NCI-H2171 treated with DMSO at 0.1 percent for 48 hours (cell line): ENCODE data around the gene ARL6IP4.
"Not testable (repeated sequence)": the region's sequence is repeated elsewhere in the genome, so short reads cannot be mapped to it uniquely, and the experiment has no call there.

Source experiments
- DNase-seq: peaks from one replicate; lab custom pipeline; 2025; lab: John Stamatoyannopoulos, UW

The ARL6IP4 gene

GRCh38 chr12:123010681-123011080, 30.2 kb downstream of the ARL6IP4 start:
- no peak for DNase-seq

GRCh38 chr12:123011701-123012100, 31.2 kb downstream of the ARL6IP4 start:
- DNase-seq: no peak

- DNase-seq: peak; percentile 28
Observed at GRCh38 chr12:123013185-123014095, 33.0 kb downstream of the ARL6IP4 start.

GRCh38 chr12:123014473-123014872, 34.0 kb downstream of the ARL6IP4 start:
- DNase-seq: not testable (repeated sequence)

- no peak for DNase-seq
Observed at GRCh38 chr12:123017753-123018152, 37.3 kb downstream of the ARL6IP4 start.

- DNase-seq: no peak
Observed at GRCh38 chr12:123019841-123020138, 39.3 kb downstream of the ARL6IP4 start.

- DNase-seq: peak; percentile 14
Observed at GRCh38 chr12:123021688-123022604, 41.5 kb downstream of the ARL6IP4 start.

GRCh38 chr12:123022846-123023245, 42.4 kb downstream of the ARL6IP4 start:
- DNase-seq: no peak

GRCh38 chr12:123024819-123025391, 44.4 kb downstream of the ARL6IP4 start:
- DNase-seq: no peak

GRCh38 chr12:123026094-123026853, 45.8 kb downstream of the ARL6IP4 start:
- DNase-seq: no peak

GRCh38 chr12:123027726-123028445, 47.4 kb downstream of the ARL6IP4 start:
- no peak for DNase-seq

GRCh38 chr12:123028475-123028874, 48.0 kb downstream of the ARL6IP4 start:
- no peak for DNase-seq

GRCh38 chr12:123029550-123029949, 49.1 kb downstream of the ARL6IP4 start:
- DNase-seq: no peak

GRCh38 chr12:123030686-123031085, 50.2 kb downstream of the ARL6IP4 start:
- DNase-seq: no peak

- DNase-seq: no peak
Observed at GRCh38 chr12:123031171-123031845, 50.8 kb downstream of the ARL6IP4 start.
